Stomach smooth muscle (tissue), 2 donors: ENCODE measurements around the gene ATXN1.

ENCODE experiments used
- H3K27ac ChIP-seq: one replicate; pipeline ENCODE4 v1.7.0; 2013; ENCODE audit warnings: mild to moderate bottlenecking, low read length, inconsistent platforms
- H3K27me3 ChIP-seq, 2 donors: one replicate each; pipeline ENCODE4 v1.7.0; 2013; ENCODE audit warnings: low read length in 2 of 2; ENCODE audit not compliant: insufficient read depth in 2 of 2, control insufficient read depth in 1 of 2
- H3K36me3 ChIP-seq, 2 donors: one replicate each; pipeline ENCODE4 v1.7.0; 2013; ENCODE audit warnings: low read length in 2 of 2; ENCODE audit not compliant: control insufficient read depth in 2 of 2, insufficient read depth in 2 of 2
- H3K4me1 ChIP-seq: one replicate; pipeline ENCODE4 v1.7.0; 2013; ENCODE audit warnings: low read length; ENCODE audit not compliant: control insufficient read depth, insufficient read depth
- H3K4me3 ChIP-seq, 2 donors: one replicate each; pipeline ENCODE4 v1.7.0; 2013; ENCODE audit warnings: low read length in 2 of 2
- H3K9ac ChIP-seq, 2 donors: one replicate each; pipeline ENCODE4 v1.7.0; 2013; ENCODE audit warnings: low read length in 2 of 2, mild to moderate bottlenecking in 1 of 2
- H3K9me3 ChIP-seq, 2 donors: one replicate each; pipeline ENCODE4 v1.7.0; 2013; ENCODE audit warnings: low read length in 2 of 2; ENCODE audit not compliant: control insufficient read depth in 2 of 2
- donor health status: healthy.
- donor health status: Pancreatic carcinoma.

The ATXN1 gene

GRCh38 chr6:16493802-16494201 is 267.5 kb downstream of the ATXN1 start:
- Histone ChIP-seq H3K4me3 (no peak overlapping the region), H3K4me1 (peaks cover 6% of the 10 kb centered on the region), H3K27ac (no peak overlapping the region), H3K27me3 (no peaks in the 10 kb centered on the region), H3K9me3 (no peaks in the 10 kb centered on the region), H3K36me3 (no peaks in the 10 kb centered on the region), H3K9ac (no peak overlapping the region)

- Histone ChIP-seq H3K36me3 (no peaks in the 10 kb centered on the region), H3K27me3 (no peaks in the 10 kb centered on the region), H3K4me3 (no peak overlapping the region), H3K4me1 (peaks cover 6% of the 10 kb centered on the region), H3K9me3 (no peaks in the 10 kb centered on the region), H3K27ac (no peak overlapping the region), H3K9ac (no peak overlapping the region)
These were observed 268.1 kb downstream of the ATXN1 start for GRCh38 chr6:16493112-16493511.

- Histone ChIP-seq H3K4me1 (no peaks in the 10 kb centered on the region), H3K27me3 (no peaks in the 10 kb centered on the region), H3K36me3 (no peaks in the 10 kb centered on the region), H3K9me3 (no peaks in the 10 kb centered on the region), H3K9ac (no peak overlapping the region), H3K4me3 (no peak overlapping the region), H3K27ac (no peak overlapping the region)
These were observed 269.5 kb downstream of the ATXN1 start for GRCh38 chr6:16491666-16492313.

- H3K9me3 ChIP-seq = no peaks in the 10 kb centered on the region
- H3K4me3 ChIP-seq = no peak overlapping the region
- no peaks in the 10 kb centered on the region for H3K27me3 ChIP-seq
- H3K4me1 ChIP-seq = no peaks in the 10 kb centered on the region
- no peak overlapping the region for H3K27ac ChIP-seq
- H3K36me3 ChIP-seq = peaks cover 0 to 3% of the 10 kb centered on the region in 2 donors
- H3K9ac ChIP-seq = no peak overlapping the region
These were observed 270.6 kb downstream of the ATXN1 start for GRCh38 chr6:16490616-16491015.

- no peaks in the 10 kb centered on the region for H3K9me3 ChIP-seq
- H3K9ac ChIP-seq = no peak overlapping the region
- H3K27ac ChIP-seq = no peak overlapping the region
- peaks cover 0 to 6% of the 10 kb centered on the region in 2 donors for H3K36me3 ChIP-seq
- H3K4me3 ChIP-seq = no peak overlapping the region
- no peaks in the 10 kb centered on the region for H3K27me3 ChIP-seq
- no peaks in the 10 kb centered on the region for H3K4me1 ChIP-seq
These were observed 272.4 kb downstream of the ATXN1 start for GRCh38 chr6:16488813-16489212.

GRCh38 chr6:16487996-16488674 is 273.1 kb downstream of the ATXN1 start:
- Histone ChIP-seq H3K4me3 (no peak overlapping the region), H3K9ac (no peak overlapping the region), H3K27me3 (no peaks in the 10 kb centered on the region), H3K9me3 (no peaks in the 10 kb centered on the region), H3K27ac (no peak overlapping the region), H3K4me1 (no peaks in the 10 kb centered on the region), H3K36me3 (peaks cover 0 to 7% of the 10 kb centered on the region in 2 donors)

- Histone ChIP-seq H3K27ac (no peak overlapping the region), H3K36me3 (peaks cover 0 to 11% of the 10 kb centered on the region in 2 donors), H3K27me3 (no peaks in the 10 kb centered on the region), H3K4me3 (peak overlapping the region in 1 of 2 donors; percentile 23), H3K4me1 (no peaks in the 10 kb centered on the region), H3K9me3 (peaks cover 0 to 5% of the 10 kb centered on the region in 2 donors), H3K9ac (no peak overlapping the region)
These were observed 274.6 kb downstream of the ATXN1 start for GRCh38 chr6:16486661-16487060.

- Histone ChIP-seq H3K27ac (no peak overlapping the region), H3K27me3 (no peaks in the 10 kb centered on the region), H3K4me3 (no peak overlapping the region), H3K9me3 (peaks cover 0 to 5% of the 10 kb centered on the region in 2 donors), H3K9ac (no peak overlapping the region), H3K4me1 (no peaks in the 10 kb centered on the region), H3K36me3 (peaks cover 3 to 11% of the 10 kb centered on the region in 2 donors)
These were observed 277.9 kb downstream of the ATXN1 start for GRCh38 chr6:16483315-16483875.

- no peak overlapping the region for H3K27ac ChIP-seq
- H3K27me3 ChIP-seq = no peaks in the 10 kb centered on the region
- no peak overlapping the region for H3K9ac ChIP-seq
- H3K4me1 ChIP-seq = no peaks in the 10 kb centered on the region
- H3K9me3 ChIP-seq = peaks cover 0 to 5% of the 10 kb centered on the region in 2 donors
- H3K4me3 ChIP-seq = no peak overlapping the region
- H3K36me3 ChIP-seq = peaks cover 3 to 11% of the 10 kb centered on the region in 2 donors
These were observed 278.5 kb downstream of the ATXN1 start for GRCh38 chr6:16482702-16483314.

- Histone ChIP-seq H3K9ac (no peak overlapping the region), H3K36me3 (peaks cover 3 to 13% of the 10 kb centered on the region in 2 donors), H3K27me3 (no peaks in the 10 kb centered on the region), H3K4me1 (no peaks in the 10 kb centered on the region), H3K27ac (no peak overlapping the region), H3K4me3 (no peak overlapping the region), H3K9me3 (peaks cover 0 to 5% of the 10 kb centered on the region in 2 donors)
These were observed 279.4 kb downstream of the ATXN1 start for GRCh38 chr6:16481697-16482399.
